NCI-H526 (cell line): Measurements from ENCODE around the gene MBD3L3.
"Not testable (repeated sequence)": the region's sequence is repeated elsewhere in the genome, so short reads cannot be mapped to it uniquely, and the experiment has no call there.

Experiments
- DNase-seq, 2 experiments: peaks; one replicate each; lab custom pipeline; 2025; lab: John Stamatoyannopoulos, UW

The MBD3L3 gene

DNA sequence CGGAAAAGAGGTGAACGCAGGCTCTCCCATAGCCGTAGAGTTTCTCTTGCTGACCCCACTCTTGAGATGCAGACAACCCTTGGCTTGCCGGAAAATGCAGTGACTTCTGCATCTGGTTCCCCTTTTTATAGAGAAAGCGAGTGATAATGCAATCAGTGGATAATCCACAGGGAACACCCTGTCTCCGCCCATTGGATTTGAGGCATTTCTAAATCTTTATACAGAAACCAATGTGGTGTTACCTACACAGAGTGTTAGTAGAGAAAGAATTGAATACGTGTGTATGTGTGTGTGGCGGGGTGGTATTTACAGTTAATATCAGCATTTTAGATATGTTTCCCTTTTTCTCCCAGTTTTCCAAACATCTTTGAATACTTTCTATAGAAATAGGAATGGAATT is at the start of gene MBD3L3:
Gene MBD3L3 (minus strand): TSS at position 101 of the 400 bp plus-strand sequence. CDS start 71 bp downstream, at position 30.
- not testable (repeated sequence) for DNase-seq

DNA sequence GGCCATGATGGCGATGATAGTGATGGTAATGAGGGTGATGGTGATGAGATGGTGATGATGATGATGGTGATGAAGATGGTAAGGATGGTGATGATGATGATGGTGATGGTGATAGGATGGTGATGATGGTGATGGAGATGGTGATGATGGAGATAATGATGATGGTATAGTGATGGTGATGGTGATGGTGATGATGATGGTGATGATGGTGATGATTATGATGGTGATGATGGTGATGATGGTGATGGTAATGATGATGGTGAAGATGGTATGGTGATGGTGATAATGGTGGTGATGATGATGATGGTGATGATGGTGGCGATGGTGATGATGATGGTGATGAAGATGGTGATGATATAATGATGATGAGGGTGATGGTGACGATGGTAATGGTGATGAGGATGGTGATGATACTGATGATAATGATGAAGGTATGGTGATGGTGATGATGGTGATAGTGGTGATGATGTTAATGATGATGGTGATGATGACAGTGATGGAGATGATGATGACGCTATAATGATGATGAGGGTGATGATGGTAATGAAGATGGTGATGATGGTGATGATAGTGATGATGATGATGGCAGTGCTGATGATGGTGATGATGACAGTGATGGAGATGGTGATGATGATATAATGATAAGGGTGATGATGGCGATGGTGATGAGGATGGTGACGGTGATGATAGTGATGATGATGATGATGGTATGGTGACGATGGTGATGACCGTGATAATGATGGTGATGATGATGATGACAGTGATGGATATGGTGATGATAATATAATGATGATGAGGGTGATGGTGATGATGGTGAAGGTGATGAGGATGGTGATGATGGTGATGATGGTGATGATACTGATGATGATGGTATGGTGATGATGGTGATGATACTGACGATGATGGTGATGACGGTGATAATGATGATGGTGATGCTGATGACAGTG is 48.5 kb upstream of the MBD3L3 start:
- DNase-seq, result no peak

DNA sequence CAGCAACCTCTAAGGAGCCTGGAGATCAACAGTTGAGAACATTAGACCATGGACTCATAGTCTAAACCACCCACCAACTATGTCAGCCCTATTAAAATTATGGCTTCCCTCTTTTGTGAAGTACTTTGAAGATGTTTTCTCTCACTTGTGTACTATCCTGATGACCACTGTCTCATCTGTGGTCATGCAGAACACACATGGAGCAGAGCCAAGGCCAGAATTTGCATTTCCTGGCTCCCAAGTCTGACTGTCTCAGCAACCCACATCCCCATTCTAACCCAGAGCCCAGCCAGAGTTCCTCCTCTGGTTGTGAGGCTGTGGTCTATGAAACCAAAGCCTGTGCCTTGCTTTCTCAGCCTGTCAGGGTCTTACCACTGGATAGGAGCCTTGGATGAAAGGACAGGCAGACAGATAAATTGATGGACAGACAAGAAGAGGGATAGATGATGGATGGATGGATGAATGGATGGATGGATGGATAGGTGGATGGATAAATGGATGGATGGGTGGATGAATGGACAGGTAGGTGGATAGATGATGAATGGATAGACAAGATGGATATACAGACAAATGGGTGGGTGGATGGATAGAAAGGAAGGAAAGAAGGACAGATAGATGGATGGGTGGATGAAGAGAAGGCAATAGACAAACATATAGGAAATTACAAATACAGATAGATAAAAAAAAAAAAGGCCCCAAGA is 46.4 kb upstream of the MBD3L3 start:
- DNase-seq, result no peak

DNA sequence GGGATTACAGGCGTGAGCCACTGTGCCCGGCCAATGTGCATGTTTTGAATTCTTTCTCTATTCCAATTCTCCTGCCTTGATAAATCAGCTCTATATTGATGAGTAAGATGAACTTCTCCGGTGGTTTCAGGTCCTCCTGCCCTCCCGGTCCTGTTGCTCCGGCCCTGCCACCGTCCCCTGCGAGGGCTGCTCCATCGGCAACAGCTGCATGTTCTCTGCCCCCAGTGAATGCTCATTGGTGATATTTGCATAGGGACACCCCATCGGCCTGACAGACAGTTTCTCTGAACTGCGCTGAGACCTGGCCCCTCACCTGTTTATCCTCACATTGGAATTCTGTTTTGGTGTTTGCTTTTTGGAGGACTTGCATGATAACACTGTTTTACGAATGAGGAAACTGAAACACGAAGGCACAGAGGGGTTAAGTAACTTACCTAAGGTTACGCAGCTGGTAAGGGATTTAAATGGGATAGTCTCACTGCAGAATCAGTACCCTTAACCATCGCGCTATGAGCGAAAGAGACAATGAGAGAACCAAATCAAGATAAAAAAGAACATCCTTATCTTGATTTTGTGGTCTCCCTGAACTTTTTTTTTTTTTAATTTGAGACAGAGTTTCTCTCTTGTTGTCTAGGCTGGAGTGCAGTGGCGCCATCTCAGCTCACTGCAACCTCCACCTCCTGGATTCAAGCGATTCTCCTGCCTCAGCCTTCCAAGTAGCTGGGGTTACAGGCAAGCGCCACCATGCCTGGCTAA is 43.2 kb upstream of the MBD3L3 start:
- DNase-seq, result peak in 1 of 2 experiments; percentile 22

DNA sequence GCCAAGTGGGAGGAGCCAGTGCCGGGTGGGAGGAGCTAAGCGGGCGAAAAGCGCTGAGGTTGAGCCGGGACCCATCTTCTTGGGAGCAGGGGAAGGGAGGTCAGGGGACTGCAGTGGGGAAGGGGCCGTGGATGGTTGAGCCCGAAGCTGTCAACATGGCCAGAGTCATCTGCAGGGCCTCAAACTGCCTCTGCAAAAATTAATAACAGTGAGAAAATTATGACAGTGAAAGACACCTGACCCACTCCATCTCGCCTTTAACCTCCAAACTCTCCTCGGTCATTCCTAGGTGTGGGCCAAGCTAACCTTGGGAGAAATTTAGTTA is 41.1 kb upstream of the MBD3L3 start:
- DNase-seq, result peak in 1 of 2 experiments; percentile 32

DNA sequence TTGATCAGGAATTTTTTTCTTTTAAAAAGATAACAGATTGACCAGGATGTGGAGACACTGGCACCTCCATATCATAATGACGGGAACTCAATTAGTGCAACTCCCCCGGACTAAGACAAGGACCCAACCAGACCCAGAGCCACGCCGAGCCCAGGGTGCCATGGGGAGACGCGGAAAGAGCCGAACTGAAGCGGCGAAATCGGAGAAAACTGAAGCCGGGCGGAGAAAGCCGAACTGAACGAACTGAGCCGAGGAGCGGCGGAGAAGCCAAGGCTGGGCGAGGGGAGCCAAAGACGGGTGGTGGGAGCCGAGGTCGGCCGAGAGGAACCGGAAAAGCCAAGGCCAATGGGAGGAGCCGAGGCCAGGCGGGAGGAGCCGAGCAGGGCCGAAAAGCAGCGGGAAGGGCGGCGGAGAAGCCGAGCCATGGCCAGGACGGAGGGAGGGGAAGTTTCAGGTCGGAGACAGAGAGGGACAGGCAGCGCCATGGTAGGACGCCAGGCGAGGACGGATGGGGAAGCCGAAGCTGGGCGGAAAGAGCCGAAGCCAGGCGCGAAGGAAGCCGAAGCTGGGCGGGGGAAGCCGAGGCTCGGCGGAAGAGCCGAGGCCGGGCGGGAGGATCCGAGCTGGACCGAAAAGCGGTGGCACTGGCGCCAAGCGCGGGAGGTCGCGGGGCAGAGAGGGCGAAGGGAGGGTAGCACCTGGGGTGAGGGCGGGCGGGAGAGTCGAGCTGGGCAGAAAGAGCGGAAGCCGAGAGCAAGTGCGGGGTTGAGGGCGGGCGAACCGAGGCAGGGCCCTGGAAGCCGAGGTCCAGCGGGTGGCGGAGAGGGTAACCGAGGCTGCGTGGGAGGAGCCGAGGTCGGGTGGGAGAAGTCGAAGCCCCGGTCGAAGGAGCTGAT is 40.5 kb upstream of the MBD3L3 start:
- peak; percentile 80 to 93 for DNase-seq

DNA sequence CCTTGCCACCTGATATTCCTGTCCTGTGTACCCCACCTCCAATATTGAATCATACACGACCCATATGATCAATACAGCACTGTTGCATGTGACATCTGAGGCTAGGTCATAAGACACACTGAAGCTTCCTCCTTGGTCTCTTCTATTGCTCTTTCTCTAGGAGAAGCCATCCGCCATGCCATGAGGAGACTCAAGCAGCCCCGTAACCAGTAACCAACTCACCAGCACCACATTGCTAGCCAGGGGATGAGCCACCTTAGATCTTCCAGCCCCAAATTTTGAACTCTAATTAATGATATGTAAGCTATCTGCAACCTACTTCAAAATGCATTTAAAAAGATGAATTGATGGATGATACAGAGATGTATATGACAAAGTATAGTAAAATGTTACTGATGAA is 39.6 kb upstream of the MBD3L3 start:
- no peak for DNase-seq

DNA sequence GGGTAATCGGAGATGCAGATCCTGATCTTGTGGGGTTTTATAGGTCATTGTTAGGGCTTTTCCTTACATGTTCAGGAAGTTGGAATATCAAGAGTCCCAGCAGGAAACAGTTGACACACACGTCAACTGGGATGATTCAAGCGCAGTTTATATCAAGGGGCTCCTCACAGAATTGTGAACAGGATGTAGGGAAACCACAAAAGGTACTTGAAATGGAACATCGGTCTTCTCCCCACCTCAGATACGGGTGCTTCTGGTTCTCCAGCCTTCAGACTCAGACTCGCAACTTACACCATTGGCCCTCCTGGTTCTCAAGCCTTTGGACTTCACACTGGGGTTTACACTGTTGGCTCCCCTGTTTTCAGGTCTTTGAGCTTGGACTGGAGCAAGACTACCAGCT is 30.5 kb upstream of the MBD3L3 start:
- DNase-seq, result no peak

DNA sequence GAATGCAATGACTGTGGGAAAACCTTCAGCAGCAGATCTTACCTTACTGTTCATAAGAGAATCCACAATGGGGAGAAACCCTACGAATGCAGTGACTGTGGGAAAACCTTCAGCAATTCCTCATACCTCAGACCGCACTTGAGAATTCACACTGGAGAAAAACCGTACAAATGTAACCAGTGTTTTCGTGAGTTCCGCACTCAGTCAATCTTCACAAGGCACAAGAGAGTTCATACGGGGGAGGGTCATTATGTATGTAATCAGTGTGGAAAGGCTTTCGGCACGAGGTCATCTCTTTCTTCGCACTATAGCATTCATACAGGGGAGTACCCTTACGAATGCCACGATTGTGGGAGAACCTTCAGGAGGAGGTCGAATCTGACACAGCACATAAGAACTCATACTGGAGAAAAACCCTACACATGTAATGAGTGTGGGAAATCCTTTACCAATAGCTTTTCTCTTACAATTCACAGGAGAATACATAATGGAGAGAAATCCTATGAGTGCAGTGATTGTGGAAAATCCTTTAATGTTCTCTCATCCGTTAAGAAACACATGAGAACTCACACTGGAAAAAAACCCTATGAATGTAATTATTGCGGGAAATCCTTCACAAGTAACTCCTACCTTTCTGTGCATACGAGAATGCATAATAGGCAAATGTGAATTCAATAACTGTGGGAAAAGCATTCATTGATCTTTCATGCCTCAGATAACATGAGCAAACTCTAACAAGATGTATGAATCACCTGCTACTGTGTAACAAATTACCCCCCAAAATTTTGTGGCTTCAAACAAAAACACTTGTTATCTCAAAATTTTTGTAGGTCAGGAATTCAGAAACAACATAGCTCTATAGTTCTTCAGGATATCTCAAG is 24.8 kb upstream of the MBD3L3 start:
- no peak for DNase-seq

DNA sequence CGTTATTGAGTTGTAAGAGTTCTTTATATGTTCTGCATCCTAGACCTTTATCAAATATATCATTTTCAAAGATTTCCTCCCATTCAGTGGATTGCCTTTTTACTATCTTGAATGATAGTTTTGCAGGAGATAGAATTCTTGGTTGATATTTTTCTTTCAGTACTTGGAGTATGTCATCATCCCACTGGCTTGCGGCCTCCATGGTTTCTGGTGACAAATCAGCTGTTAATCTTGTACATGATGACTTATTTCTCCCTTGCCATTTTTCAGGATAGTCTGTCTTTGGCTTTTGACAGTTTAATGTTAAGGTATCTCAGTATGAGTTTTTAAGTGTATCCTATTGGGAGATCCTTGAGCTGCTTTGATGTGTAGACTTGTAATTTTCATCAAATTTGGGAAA is 19.5 kb upstream of the MBD3L3 start:
- DNase-seq, result no peak

DNA sequence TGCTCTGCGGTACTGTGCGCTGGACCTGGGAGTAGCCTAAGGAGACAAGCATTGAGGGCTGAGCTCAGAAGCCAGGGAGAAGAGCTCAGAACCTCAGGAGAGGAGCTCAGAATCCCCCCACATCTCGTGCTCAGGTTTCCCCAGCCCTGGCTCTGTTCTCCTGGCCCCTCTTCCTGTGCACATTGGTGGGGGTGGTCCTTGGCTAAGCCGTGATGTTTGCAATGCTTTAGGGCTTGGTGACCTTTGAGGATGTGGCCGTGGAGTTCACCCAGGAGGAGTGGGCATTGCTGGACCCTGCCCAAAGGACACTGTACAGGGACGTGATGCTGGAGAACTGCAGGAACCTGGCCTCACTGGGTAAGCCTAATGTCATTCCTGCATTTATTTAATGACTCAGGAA is 17.7 kb upstream of the MBD3L3 start:
- DNase-seq, result no peak

DNA sequence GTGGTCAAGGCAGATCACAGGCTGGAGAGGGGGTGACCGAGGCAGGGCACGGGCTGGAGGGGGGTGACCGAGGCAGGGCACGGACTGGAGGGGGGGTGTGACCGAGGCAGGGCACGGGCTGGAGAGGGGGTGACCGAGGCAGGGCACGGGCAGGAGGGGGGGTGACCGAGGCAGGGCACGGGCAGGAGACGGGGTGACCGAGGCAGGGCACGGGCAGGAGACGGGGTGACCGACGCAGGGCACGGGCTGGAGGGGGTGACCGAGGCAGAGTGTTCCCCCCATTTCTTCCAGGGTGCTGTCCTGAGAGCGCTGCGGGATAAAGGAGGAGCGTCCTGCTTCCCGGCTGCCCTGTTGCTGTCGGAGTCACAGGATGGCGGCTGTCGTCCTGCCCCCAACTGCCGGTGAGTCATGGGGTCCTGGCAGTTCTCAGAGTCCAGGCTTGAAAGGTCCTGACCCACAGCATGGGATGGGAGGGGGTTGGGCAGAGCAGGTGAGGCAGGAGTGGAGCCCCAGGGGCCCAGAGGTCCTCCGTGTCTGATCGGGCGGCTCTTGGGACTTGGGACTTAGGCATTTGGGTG is 16.3 kb upstream of the MBD3L3 start:
- no peak for DNase-seq

DNA sequence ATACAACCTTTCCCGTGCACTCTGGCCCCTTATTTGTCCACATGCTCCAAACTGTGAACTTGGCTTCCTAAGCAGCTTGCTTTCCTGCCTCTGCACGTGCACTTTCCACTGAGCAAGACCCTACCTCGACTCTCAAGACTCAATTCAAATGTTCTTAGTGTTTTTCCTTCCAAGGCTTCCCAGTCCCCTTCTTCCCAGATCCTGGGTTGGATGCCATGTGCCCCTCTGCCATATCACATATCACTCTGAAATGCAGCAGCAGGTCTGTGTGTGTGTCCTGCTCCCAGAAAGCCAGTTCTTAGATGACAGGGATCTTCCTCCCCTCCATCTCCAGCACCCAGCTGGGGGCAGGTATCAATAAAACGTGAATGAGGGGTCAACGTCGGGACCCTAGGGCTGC is 14.1 kb upstream of the MBD3L3 start:
- no peak for DNase-seq

DNA sequence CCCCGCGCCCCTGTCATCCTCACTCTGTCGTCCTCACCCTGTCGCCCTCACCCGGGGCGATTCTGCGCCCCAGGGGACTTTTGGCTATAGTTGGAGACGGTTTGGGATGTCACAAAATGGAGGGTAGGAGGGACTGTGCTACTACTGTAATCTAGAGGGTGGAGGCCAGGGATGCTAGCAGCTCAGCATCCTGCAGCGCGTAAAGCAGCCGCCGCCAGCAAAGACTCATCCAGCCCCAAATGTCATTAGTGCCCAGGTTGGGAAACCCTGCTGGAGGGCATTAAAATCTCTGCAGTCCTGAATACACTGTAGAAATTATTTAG is 11.4 kb upstream of the MBD3L3 start:
- DNase-seq, result no peak

DNA sequence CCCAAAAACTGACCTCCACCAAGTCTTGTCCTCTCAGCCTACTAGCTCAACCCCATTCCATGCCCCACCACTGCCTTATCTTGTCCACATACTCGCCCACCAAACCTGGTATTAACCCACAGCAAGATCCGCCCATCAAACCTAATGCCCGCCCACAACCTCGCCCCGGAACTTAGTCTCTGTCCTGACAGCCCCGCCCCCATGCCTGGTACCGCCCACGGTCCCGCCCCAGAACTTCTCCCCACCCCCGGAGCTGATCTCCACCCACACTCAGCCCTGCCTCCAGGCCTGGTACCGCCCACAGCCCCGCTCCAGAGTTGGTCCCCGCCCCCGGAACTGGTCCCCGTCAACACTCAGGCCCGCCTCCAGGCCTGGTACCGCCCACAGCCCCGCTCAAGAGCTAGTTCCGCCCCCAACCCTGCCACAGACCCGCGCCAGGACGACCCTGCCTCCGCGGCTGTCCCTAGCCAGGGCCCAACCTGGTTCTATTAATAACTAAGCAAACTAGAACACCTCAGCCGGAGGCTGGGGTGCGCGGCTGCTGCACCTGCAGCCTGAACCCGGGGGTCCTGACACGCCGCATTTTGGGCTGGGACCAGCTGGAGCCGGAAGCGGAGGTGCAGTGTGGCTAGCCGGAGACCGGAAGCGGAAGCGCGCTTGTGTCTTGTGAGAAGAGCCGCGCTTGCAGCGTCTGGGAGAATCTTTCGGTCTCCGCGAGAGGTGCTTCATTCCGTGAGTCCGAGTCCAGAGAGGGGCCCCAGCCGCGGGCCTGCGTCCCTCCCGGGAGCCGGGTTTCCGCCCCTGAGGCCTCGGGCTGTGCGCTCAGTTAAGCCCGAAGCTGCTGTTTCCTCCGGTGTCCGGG is 10.8 kb upstream of the MBD3L3 start, which contains the start of gene ZNF557:
Gene ZNF557 (plus strand): TSS at position 662 of the 862 bp plus-strand sequence. CDS start 5,372 bp downstream, outside the sequence.
- peak; percentile 78 to 95 for DNase-seq

DNA sequence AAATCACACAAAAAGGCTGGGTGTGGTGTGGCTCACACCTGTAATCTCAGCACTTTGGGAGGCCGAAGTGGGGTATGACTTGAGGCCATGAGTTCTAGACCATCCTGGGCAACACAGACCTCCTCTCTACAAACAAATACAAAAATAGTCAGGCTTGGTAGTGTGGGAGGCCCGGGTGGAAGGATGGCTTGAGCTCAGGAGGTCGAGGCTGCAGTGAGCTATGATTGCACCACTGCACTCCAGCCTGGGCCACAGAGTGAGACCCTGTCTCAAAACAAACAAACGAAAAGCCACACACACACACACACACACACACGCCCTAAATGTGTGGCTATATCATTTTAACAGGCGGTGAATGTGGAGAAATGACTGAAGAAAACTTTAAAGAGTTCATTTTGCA is 10.1 kb upstream of the MBD3L3 start:
- DNase-seq, result no peak

DNA sequence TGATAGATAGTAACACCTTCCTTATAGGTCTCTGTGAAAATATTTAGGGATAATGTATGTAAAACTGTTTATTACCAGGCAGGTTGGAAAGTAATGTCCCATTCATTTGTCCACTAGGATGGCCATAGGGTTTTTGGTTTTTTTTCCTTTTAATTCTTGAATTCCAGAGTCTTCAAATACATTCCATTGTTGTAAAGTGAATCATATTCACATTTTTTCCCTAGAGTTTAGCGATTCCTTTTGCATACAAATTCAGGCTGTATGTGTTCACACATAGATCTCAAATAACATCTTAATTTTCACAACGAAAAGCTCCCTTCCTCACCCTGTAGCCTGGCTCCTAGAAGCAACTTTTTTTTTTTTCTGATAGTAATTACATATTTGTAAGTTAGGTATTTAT is 9.2 kb upstream of the MBD3L3 start:
- no peak for DNase-seq

DNA sequence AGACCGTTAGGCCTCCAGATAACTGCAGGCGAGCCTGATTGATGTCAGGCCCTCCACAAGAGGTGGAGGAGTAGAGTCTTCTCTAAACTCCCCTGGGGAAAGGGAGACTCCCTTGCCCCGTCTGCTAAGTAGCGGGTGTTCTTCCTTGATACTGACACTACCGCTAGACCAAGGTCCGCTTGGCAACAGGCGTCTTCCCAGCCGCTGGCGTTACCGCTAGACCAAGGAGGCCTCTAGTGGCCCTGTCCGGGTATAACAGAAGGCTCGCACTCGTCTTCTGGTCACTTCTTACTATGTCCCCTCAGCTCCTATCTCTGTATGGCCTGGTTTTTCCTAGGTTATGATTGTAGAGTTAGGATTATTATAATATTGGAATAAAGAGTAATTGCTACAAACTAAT is 8.6 kb upstream of the MBD3L3 start:
- peak in 1 of 2 experiments; percentile 56 for DNase-seq

DNA sequence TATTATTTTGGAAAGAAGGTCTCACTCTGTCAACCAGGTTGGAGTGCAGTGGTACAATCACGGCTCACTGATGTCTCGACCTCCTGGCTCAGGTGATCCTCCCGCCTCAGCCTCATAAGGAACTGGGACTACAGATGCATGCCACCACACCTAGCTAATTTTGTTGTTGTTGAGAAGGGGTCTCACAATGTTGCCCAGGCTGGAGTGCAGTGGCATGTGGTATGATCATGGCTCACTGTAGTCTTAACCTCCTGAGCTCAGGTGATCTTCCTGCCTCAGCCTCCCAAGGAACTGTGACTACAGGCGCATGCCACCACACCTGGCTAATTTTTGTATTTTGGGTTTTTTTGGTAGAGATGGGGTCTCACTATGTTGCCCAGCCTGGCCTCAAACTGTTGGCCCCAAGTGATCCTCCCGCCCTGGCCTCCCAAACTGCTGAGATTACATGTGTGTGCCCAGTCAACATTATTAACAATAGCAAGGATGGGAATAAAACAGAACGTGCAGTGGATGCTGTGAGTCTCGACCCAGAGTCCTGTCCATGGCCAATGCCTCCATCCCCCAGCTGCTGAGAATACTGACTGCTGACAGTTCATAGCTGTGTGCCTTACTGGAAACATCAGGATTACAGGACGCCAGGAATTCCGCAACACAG is 5.4 kb upstream of the MBD3L3 start:
- DNase-seq, result no peak
